ENCODE measurements around the gene CAMKMT. TPM values are rescaled to one million over a fixed set of nuclear protein-coding genes. Genes with fewer than 3 reads are reported as not detected.

CAMKMT gene
- total and polyA plus RNA-seq, 9 of the 15 experiments (the other 6 are each of a cell fraction or from before 2014, with no cell fraction given) = 1.6 to 15.3 (median 7.4) TPM

GRCh38 chr2:44620189-44620990, 258.6 kb downstream of the CAMKMT start (continued):
- TF ChIP-seq RERE (CRISPR knock-in tag; IDR thresholded peaks at IDR 0.05; ENCODE audit: borderline replicate concordance) (no peak), NFE2 (IDR thresholded peaks at IDR 0.05; ENCODE audit: low read depth) (peak; percentile 60), C11orf30 (IDR thresholded peaks at IDR 0.05; ENCODE audit: low read depth) (peak; percentile 68; the same call in 1 of the 2 replicates)
